Dermis blood vessel endothelial cell (primary cell): Measurements from ENCODE around the gene TBC1D3G. TPM values are rescaled to one million over a fixed set of nuclear protein-coding genes. Genes with fewer than 3 reads are reported as not detected.
"Not testable (repeated sequence)": the region's sequence is repeated elsewhere in the genome, so short reads cannot be mapped to it uniquely, and the experiment has no call there.

Experiments used
- DNase-seq: peaks from one replicate; pipeline ENCODE4 v3.0.0; 2010
- total RNA-seq: library from RNA; depleted of rRNA; stranded (reverse); fragments of >200 nt; gene quantifications from 2 replicates; pipeline ENCODE4 v1.2.3, GENCODE V29; 2014

The TBC1D3G gene
- not detected in 2 replicates for total RNA-seq

GRCh38 chr17:36323584-36323983 lies at the start of gene TBC1D3G:
Gene TBC1D3G, plus strand, starts transcription at chr17:36323884. Its CDS starts 1,528 bp downstream, at chr17:36325412.
- not testable (repeated sequence) for DNase-seq

GRCh38 chr17:36283256-36283655 lies 40.4 kb upstream of the TBC1D3G start:
- not testable (repeated sequence) for DNase-seq

GRCh38 chr17:36284219-36284618 lies 39.5 kb upstream of the TBC1D3G start:
- DNase-seq = not testable (repeated sequence)

GRCh38 chr17:36289965-36290612 lies 33.6 kb upstream of the TBC1D3G start:
- not testable (repeated sequence) for DNase-seq

GRCh38 chr17:36295161-36295560 lies 28.5 kb upstream of the TBC1D3G start:
- not testable (repeated sequence) for DNase-seq

- DNase-seq = not testable (repeated sequence)
Observed at GRCh38 chr17:36315736-36316135, 7.9 kb upstream of the TBC1D3G start.

- not testable (repeated sequence) for DNase-seq
Observed at GRCh38 chr17:36362496-36362895, 38.8 kb downstream of the TBC1D3G start.

- not testable (repeated sequence) for DNase-seq
Observed at GRCh38 chr17:36375938-36376337, 52.3 kb downstream of the TBC1D3G start.

Other genes with a start within 250 kb of the TBC1D3G start
- gene CCL3, start 233.7 kb upstream of the TBC1D3G start, total RNA-seq = not detected in 2 replicates
- not detected in 2 replicates for gene CCL4, start 220.1 kb upstream of the TBC1D3G start, total RNA-seq
- gene TBC1D3B, start 147.2 kb upstream of the TBC1D3G start, total RNA-seq = 0.85 and 1.6 TPM in 2 replicates
- not detected in 2 replicates for gene CCL3L1, start 127.1 kb upstream of the TBC1D3G start, total RNA-seq
- gene CCL4L2, start 112.8 kb upstream of the TBC1D3G start, total RNA-seq = not detected in 2 replicates
- 0.05 and 0.17 TPM in 2 replicates for gene TBC1D3I, start 59.3 kb upstream of the TBC1D3G start, total RNA-seq
- not detected in 2 replicates for gene TBC1D3H, start 64.6 kb downstream of the TBC1D3G start, total RNA-seq
- 20.8 and 32.5 TPM in 2 replicates for gene ZNHIT3, start 162.8 kb downstream of the TBC1D3G start, total RNA-seq
- 54.8 and 64.0 TPM in 2 replicates for gene MYO19, start 211.0 kb downstream of the TBC1D3G start, total RNA-seq
- gene PIGW, start 211.1 kb downstream of the TBC1D3G start, total RNA-seq = 3.9 and 14.6 TPM in 2 replicates
- 45.6 and 48.1 TPM in 2 replicates for gene GGNBP2, start 221.0 kb downstream of the TBC1D3G start, total RNA-seq